ENCODE measurements around the gene MSN.
"Not testable (repeated sequence)": the region's sequence is repeated elsewhere in the genome, so short reads cannot be mapped to it uniquely, and the experiment has no call there.

The MSN gene

DNA sequence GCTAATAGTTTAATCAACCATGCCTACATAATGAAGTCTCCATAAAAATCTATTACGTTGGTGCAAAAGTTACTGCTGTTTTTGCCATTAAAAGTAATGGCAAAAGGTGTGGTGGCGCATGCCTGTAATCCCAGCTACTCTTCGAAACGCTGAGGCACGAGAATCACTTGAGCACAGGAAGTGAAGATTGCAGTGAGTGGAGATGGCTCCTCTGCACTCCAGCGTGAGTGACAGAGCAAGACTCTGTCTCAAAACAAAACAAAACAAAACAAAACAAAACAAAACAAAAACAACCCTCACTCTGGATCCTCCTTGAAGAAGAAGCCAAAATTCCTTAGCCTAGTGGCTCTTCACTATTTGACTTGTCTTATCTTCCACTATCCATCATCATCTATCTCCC, 78.0 kb downstream of the MSN start:
- peaks cover 4% of the 10 kb centered on the region for H3K4me1 ChIP-seq (ENCODE audit: control insufficient read depth, insufficient read depth, low read length, poor library complexity, severe bottlenecking)
- H3K36me3 ChIP-seq (ENCODE audit: control insufficient read depth, insufficient read depth, low read length): peaks cover 21% of the 10 kb centered on the region
- H3K27ac ChIP-seq (ENCODE audit: insufficient read depth, low read length, poor library complexity, severe bottlenecking): no peak overlapping the region
- no peaks in the 10 kb centered on the region for H3K27me3 ChIP-seq (replicated peaks; ENCODE audit: control insufficient read depth, insufficient read depth, low read length, poor library complexity, severe bottlenecking)
- no peak for DNase-seq
- H3K9me3 ChIP-seq (ENCODE audit: control insufficient read depth, low read length): no peaks in the 10 kb centered on the region
- H3K4me3 ChIP-seq (ENCODE audit: insufficient read depth, low read depth, low read length, poor library complexity, severe bottlenecking): no peak overlapping the region

DNA sequence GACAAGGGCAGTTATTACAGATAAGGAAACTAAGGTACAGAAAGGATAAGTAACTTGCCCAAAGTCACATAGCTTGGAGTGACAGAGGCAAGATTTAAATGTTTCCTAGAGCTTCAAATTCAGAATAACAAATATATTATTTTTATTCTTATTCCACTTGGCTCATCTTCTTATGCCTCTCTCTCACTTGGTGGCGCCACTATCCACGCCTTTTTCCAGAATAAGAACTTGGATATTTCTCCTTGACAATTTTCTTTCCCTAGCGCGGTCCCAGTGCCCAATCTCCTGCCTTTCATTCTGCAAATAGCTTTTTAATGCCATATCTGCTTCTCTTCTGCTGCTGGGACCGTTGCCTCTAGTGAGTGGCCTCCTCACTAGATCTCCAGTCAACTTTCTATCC, 78.5 kb downstream of the MSN start:
- DNase-seq: no peak
- H3K4me1 ChIP-seq (ENCODE audit: control insufficient read depth, insufficient read depth, low read length, poor library complexity, severe bottlenecking): peaks cover 10% of the 10 kb centered on the region
- no peak overlapping the region for H3K4me3 ChIP-seq (ENCODE audit: insufficient read depth, low read depth, low read length, poor library complexity, severe bottlenecking)
- H3K36me3 ChIP-seq (ENCODE audit: control insufficient read depth, insufficient read depth, low read length): peaks cover 16% of the 10 kb centered on the region
- no peak overlapping the region for H3K27ac ChIP-seq (ENCODE audit: insufficient read depth, low read length, poor library complexity, severe bottlenecking)
- no peaks in the 10 kb centered on the region for H3K9me3 ChIP-seq (ENCODE audit: control insufficient read depth, low read length)
- no peaks in the 10 kb centered on the region for H3K27me3 ChIP-seq (replicated peaks; ENCODE audit: control insufficient read depth, insufficient read depth, low read length, poor library complexity, severe bottlenecking)

DNA sequence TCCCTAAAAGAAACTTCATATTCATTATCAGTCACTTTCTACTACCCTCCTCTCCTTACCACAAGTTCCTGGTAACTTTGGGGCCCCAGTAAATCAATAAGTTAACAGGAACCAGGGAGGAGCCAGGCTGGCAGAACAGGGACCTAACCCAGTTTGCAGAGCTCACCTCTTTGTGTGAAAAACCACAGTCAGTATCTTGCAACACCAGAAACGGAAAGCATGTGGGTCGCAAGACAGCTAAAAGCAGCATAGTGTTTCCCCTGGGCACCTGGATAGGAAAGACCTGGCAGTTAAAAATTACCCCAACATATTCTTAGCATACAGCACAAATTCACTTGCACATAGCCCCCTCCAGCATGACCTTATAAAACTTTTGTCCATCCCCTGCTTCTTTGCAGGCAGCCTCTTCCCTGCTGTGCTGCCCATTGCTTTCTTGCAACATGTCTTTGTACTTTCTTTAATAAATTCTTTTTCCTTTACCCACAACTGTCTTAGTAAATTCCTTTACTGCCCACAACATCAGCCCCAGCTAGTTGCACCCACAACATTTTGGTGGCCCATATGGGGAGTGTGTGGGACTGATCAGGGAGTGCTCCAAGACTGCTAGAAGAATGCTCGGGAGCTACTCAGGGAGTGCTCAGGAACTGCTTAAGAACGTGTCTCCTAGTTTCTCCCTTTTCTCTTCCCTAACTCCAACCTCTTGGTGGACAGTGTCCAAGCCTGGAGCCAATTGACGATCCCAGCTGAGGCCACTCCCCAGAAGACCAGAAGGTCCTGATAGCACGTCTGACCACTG, 83.4 kb downstream of the MSN start:
- H3K9me3 ChIP-seq (ENCODE audit: control insufficient read depth, low read length): no peaks in the 10 kb centered on the region
- peak; percentile 10 to 22 (median 14) for DNase-seq
- no peak overlapping the region for H3K27ac ChIP-seq (ENCODE audit: insufficient read depth, low read length, poor library complexity, severe bottlenecking)
- H3K4me3 ChIP-seq (ENCODE audit: insufficient read depth, low read depth, low read length, poor library complexity, severe bottlenecking): peak overlapping the region; percentile 7
- H3K4me1 ChIP-seq (ENCODE audit: control insufficient read depth, insufficient read depth, low read length, poor library complexity, severe bottlenecking): peaks cover 18% of the 10 kb centered on the region
- no peaks in the 10 kb centered on the region for H3K36me3 ChIP-seq (ENCODE audit: control insufficient read depth, insufficient read depth, low read length)
- H3K27me3 ChIP-seq (replicated peaks; ENCODE audit: control insufficient read depth, insufficient read depth, low read length, poor library complexity, severe bottlenecking): no peaks in the 10 kb centered on the region

DNA sequence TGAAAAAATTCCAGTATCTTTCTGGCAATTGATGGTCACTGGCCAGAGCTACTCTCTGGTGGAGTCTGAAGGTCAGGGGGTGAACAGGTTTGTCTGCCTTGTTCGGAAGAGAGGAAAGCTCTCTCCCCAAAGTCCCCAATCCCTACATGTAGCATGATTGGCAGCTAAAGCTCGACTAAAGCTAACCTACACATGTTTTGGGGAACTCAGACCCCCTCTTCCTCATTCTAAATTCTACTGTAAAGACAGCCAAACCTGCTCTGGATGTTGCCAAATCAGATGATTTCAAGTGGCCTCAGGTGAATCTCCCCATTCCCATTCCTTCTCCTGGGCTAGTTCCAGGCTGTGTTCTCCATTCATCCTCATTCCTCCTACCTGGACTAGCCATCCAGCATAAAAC, 84.1 kb downstream of the MSN start:
- Histone ChIP-seq H3K36me3 (ENCODE audit: control insufficient read depth, insufficient read depth, low read length) (no peaks in the 10 kb centered on the region), H3K9me3 (ENCODE audit: control insufficient read depth, low read length) (no peaks in the 10 kb centered on the region), H3K27me3 (replicated peaks; ENCODE audit: control insufficient read depth, insufficient read depth, low read length, poor library complexity, severe bottlenecking) (no peaks in the 10 kb centered on the region), H3K4me1 (ENCODE audit: control insufficient read depth, insufficient read depth, low read length, poor library complexity, severe bottlenecking) (peaks cover 18% of the 10 kb centered on the region), H3K27ac (ENCODE audit: insufficient read depth, low read length, poor library complexity, severe bottlenecking) (no peak overlapping the region), H3K4me3 (ENCODE audit: insufficient read depth, low read depth, low read length, poor library complexity, severe bottlenecking) (no peak overlapping the region)
- no peak for DNase-seq

DNA sequence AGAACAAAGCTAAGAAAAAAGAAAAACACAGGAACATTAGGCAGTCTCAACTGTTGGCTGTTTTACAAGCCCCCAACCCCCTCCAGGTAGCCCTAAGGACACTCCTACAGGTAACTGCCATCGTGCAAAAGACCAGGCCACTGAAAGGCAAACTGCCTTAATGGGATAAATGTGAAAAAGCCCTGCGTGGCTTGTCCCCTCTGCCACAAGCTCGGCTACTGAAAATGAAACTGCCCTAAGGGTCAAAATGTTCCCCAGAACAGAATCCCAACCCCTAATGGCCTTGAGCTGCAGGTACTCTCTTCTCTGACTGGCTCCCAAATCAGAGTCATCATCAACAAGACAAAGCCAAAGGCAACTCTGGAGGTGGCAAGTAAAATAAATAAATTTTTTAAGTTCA, 84.8 kb downstream of the MSN start:
- Histone ChIP-seq H3K36me3 (ENCODE audit: control insufficient read depth, insufficient read depth, low read length) (no peaks in the 10 kb centered on the region), H3K9me3 (ENCODE audit: control insufficient read depth, low read length) (no peaks in the 10 kb centered on the region), H3K4me3 (ENCODE audit: insufficient read depth, low read depth, low read length, poor library complexity, severe bottlenecking) (no peak overlapping the region), H3K4me1 (ENCODE audit: control insufficient read depth, insufficient read depth, low read length, poor library complexity, severe bottlenecking) (peaks cover 18% of the 10 kb centered on the region), H3K27ac (ENCODE audit: insufficient read depth, low read length, poor library complexity, severe bottlenecking) (no peak overlapping the region), H3K27me3 (replicated peaks; ENCODE audit: control insufficient read depth, insufficient read depth, low read length, poor library complexity, severe bottlenecking) (no peaks in the 10 kb centered on the region)
- DNase-seq: no peak

DNA sequence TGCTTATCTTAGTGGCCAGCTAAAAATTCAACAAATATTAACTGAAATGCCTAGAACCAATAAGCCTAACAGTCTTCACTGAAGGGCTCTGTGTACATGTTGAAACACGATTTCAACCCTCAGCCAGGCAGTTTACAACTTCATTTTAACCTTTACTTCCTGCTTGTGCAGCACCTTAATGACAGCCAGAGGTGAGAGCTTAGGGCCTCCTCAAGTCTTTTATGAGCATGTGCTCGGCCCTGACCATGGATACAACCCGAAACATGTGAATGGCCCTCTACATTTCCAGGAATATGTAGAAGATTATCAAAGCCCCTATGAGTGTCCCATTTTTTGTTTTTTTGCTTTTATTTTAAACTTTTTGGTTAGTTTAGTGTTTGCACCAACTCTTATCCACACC, 88.3 kb downstream of the MSN start:
- Histone ChIP-seq H3K27ac (ENCODE audit: insufficient read depth, low read length, poor library complexity, severe bottlenecking) (no peak overlapping the region), H3K4me3 (ENCODE audit: insufficient read depth, low read depth, low read length, poor library complexity, severe bottlenecking) (no peak overlapping the region), H3K4me1 (ENCODE audit: control insufficient read depth, insufficient read depth, low read length, poor library complexity, severe bottlenecking) (peaks cover 14% of the 10 kb centered on the region), H3K9me3 (ENCODE audit: control insufficient read depth, low read length) (no peaks in the 10 kb centered on the region), H3K36me3 (ENCODE audit: control insufficient read depth, insufficient read depth, low read length) (no peaks in the 10 kb centered on the region), H3K27me3 (replicated peaks; ENCODE audit: control insufficient read depth, insufficient read depth, low read length, poor library complexity, severe bottlenecking) (no peaks in the 10 kb centered on the region)
- DNase-seq: no peak

DNA sequence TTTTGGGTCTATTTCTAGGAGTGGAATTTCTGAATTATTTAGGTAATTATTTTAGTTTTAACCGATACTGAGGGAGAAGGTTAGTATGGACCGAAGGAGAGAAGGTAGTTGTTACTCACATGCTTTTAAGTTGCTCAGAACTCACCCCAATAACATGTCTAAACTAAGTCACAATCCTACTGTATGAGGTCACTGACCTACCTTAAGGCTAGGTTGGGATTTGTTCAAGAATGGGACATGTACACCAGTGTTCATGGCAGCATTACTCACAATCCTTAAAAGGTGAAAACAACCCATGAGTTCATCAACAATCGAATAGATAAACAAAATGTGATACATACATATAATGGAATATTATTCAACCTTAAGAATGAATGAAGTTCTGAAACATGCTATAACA, 90.5 kb downstream of the MSN start:
- H3K4me3 ChIP-seq (ENCODE audit: insufficient read depth, low read depth, low read length, poor library complexity, severe bottlenecking): no peak overlapping the region
- no peaks in the 10 kb centered on the region for H3K9me3 ChIP-seq (ENCODE audit: control insufficient read depth, low read length)
- H3K4me1 ChIP-seq (ENCODE audit: control insufficient read depth, insufficient read depth, low read length, poor library complexity, severe bottlenecking): peaks cover 1% of the 10 kb centered on the region
- no peak for DNase-seq
- H3K36me3 ChIP-seq (ENCODE audit: control insufficient read depth, insufficient read depth, low read length): no peaks in the 10 kb centered on the region
- H3K27ac ChIP-seq (ENCODE audit: insufficient read depth, low read length, poor library complexity, severe bottlenecking): no peak overlapping the region
- no peaks in the 10 kb centered on the region for H3K27me3 ChIP-seq (replicated peaks; ENCODE audit: control insufficient read depth, insufficient read depth, low read length, poor library complexity, severe bottlenecking)

DNA sequence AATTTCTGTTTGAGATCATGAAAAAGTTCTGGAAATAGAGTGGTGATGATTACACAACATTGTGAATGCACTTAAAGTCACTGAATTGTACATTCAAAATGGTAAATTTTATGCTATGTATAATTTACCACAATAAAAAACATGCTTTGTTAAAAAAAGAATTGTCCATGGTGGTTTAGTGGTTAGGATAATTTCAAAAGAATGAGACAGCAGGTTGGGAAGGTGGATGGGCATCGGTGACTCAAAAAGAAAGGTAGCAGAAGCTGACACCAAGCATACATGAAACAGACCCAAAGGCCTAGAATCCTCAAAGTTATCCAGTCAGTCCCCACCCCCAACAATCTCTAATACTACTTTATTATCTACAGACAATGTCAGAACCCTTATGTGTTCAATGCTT, 91.1 kb downstream of the MSN start:
- no peaks in the 10 kb centered on the region for H3K27me3 ChIP-seq (replicated peaks; ENCODE audit: control insufficient read depth, insufficient read depth, low read length, poor library complexity, severe bottlenecking)
- no peaks in the 10 kb centered on the region for H3K36me3 ChIP-seq (ENCODE audit: control insufficient read depth, insufficient read depth, low read length)
- DNase-seq: no peak
- H3K27ac ChIP-seq (ENCODE audit: insufficient read depth, low read length, poor library complexity, severe bottlenecking): no peak overlapping the region
- no peaks in the 10 kb centered on the region for H3K9me3 ChIP-seq (ENCODE audit: control insufficient read depth, low read length)
- H3K4me3 ChIP-seq (ENCODE audit: insufficient read depth, low read depth, low read length, poor library complexity, severe bottlenecking): no peak overlapping the region
- H3K4me1 ChIP-seq (ENCODE audit: control insufficient read depth, insufficient read depth, low read length, poor library complexity, severe bottlenecking): no peaks in the 10 kb centered on the region

DNA sequence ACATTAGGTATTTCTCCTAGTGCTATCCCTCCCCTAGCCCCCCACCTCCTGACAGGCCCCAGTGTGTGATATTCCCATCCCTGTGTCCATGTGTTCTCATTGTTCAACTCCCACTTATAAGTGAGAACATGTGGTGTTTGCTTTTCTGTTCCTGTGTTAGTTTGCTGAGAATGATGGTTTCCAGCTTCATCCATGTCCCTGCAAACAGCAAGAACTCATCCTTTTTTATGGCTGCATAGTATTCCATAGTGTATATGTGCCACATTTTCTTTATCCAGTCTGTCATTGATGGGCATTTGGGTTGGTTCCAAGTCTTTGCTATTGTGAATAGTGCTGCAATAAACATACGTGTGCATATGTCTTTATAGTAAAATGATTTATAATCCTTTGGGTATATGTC, 92.1 kb downstream of the MSN start:
- H3K4me1 ChIP-seq (ENCODE audit: control insufficient read depth, insufficient read depth, low read length, poor library complexity, severe bottlenecking); H3K27me3 ChIP-seq (replicated peaks; ENCODE audit: control insufficient read depth, insufficient read depth, low read length, poor library complexity, severe bottlenecking); H3K36me3 ChIP-seq (ENCODE audit: control insufficient read depth, insufficient read depth, low read length); H3K27ac ChIP-seq (ENCODE audit: insufficient read depth, low read length, poor library complexity, severe bottlenecking); H3K4me3 ChIP-seq (ENCODE audit: insufficient read depth, low read depth, low read length, poor library complexity, severe bottlenecking); H3K9me3 ChIP-seq (ENCODE audit: control insufficient read depth, low read length); DNase-seq: not testable (repeated sequence)

DNA sequence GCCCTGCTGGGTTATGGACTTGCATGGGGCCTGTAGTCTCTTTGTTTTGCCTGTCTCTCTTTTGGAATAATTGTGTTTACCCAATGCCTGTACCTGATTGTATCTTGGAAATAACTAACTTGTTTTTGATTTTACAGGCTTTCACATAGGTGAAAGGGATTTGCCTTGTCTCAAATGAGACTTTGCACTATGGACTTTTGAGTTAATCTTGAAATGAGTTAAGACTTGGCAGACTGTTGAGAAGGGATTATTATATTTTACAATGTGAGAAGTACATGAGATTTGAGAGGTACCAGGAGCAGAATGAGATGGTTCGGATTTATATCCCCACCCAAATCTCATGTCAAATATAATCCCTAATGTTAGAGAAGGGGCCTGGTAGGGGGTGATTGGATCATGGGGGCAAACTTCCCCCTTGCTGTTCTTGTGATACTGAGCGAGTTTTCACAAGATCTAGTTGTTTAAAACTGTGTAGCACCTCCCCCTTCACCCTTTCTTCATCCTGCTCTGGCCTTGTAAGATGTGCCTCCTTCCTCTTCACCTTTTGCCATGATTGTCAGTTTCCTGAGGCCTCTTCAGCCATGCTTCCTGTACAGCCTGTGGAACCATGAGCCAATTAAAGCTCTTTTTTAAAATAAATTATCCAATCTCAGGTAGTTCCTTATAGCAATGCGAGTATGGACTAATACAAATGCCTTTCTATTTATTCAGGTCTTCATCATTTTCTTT, 102.3 kb downstream of the MSN start:
- Histone ChIP-seq H3K27me3 (replicated peaks; ENCODE audit: control insufficient read depth, insufficient read depth, low read length, poor library complexity, severe bottlenecking) (no peaks in the 10 kb centered on the region), H3K4me1 (ENCODE audit: control insufficient read depth, insufficient read depth, low read length, poor library complexity, severe bottlenecking) (no peaks in the 10 kb centered on the region), H3K4me3 (ENCODE audit: insufficient read depth, low read depth, low read length, poor library complexity, severe bottlenecking) (no peak overlapping the region), H3K9me3 (ENCODE audit: control insufficient read depth, low read length) (no peaks in the 10 kb centered on the region), H3K36me3 (ENCODE audit: control insufficient read depth, insufficient read depth, low read length) (no peaks in the 10 kb centered on the region), H3K27ac (ENCODE audit: insufficient read depth, low read length, poor library complexity, severe bottlenecking) (no peak overlapping the region)
- DNase-seq: no peak

Measured in effector memory CD4-positive, alpha-beta T cell (primary cell).